Activated naive CD4-positive, alpha-beta T cell treated with anti-CD3 and anti-CD28 coated beads, Interleukin-2, amount 50 U/mL, for 72 hours (primary cell): ENCODE measurements around the gene NDUFAF5. TPM values are rescaled to one million over a fixed set of nuclear protein-coding genes. Genes with fewer than 3 reads are reported as not detected.

ENCODE experiments used
- total RNA-seq, 2 donors: library from RNA; stranded (reverse); gene quantifications; one replicate each; pipeline ENCODE4 v1.2.3, GENCODE V29; 2022

The NDUFAF5 gene
- total RNA-seq, 2 donors from 2014 or later, result 22.6 to 39.1 TPM

Other genes with a start within 250 kb of the NDUFAF5 start
- 10 to 100 TPM in 1 of 2 donors, 1 to 10 TPM in 1; 4.9 to 11.9 TPM for gene TASP1, start 146.1 kb upstream of the NDUFAF5 start, total RNA-seq
- 10 to 100 TPM; 10.9 to 18.4 TPM for gene ESF1, start 109 bp upstream of the NDUFAF5 start, total RNA-seq
- gene SEL1L2, start 205.6 kb downstream of the NDUFAF5 start, total RNA-seq, result not detected
- not detected for gene MACROD2, start 210.5 kb downstream of the NDUFAF5 start, total RNA-seq